KMS-11 (cell line): ENCODE results near the gene STAT5B.

Source experiments
- H2AFZ ChIP-seq: fragments of 200-600 bp; sonication (generic); 2 replicates; pipeline ENCODE4 v1.6.1; 2016; ENCODE audit warnings: antibody characterized with exemption, mixed run types, low read depth
- H3K27ac ChIP-seq: fragments of 200-600 bp; sonication (generic); 2 replicates; pipeline ENCODE4 v1.6.1; 2016; ENCODE audit warnings: mild to moderate bottlenecking, mixed run types
- H3K27me3 ChIP-seq: fragments of 200-600 bp; sonication (generic); 2 replicates; pipeline ENCODE4 v1.6.1; 2017; ENCODE audit warnings: mild to moderate bottlenecking, low read depth, mixed run types, moderate library complexity; ENCODE audit not compliant: insufficient read depth
- H3K36me3 ChIP-seq: fragments of 200-600 bp; sonication (generic); 2 replicates; pipeline ENCODE4 v1.6.1; 2017; ENCODE audit warnings: mild to moderate bottlenecking, mixed run types; ENCODE audit not compliant: insufficient read depth
- H3K4me1 ChIP-seq: fragments of 200-600 bp; sonication (generic); 2 replicates; pipeline ENCODE4 v1.6.1; 2016; ENCODE audit warnings: mild to moderate bottlenecking, low read depth, mixed run types; ENCODE audit not compliant: poor library complexity, severe bottlenecking
- H3K4me2 ChIP-seq: fragments of 200-600 bp; sonication (generic); 2 replicates; pipeline ENCODE4 v1.7.0; 2016; ENCODE audit warnings: mild to moderate bottlenecking, mixed run types
- H3K4me3 ChIP-seq: fragments of 200-600 bp; sonication (generic); IDR thresholded peaks from 2 replicates; pipeline ENCODE4 v1.6.1; 2017; ENCODE audit warnings: low read depth, low read length, mixed read lengths; ENCODE audit not compliant: insufficient read depth
- H3K79me2 ChIP-seq: fragments of 200-600 bp; sonication (generic); 2 replicates; pipeline ENCODE4 v1.6.1; 2016; ENCODE audit warnings: low read depth, mixed run types; ENCODE audit not compliant: insufficient read depth
- H3K9ac ChIP-seq: fragments of 200-600 bp; sonication (generic); 2 replicates; pipeline ENCODE4 v1.6.1; 2016; ENCODE audit warnings: mild to moderate bottlenecking, mixed run types
- H4K20me1 ChIP-seq: fragments of 200-600 bp; sonication (generic); 2 replicates; pipeline ENCODE4 v1.6.1; 2016; ENCODE audit warnings: mild to moderate bottlenecking, mixed run types; ENCODE audit not compliant: insufficient read depth
- CTCF ChIP-seq: fragments of 200-600 bp; sonication (generic); conservative IDR thresholded peaks from 2 replicates; pipeline ENCODE4 v1.6.1; 2017; ENCODE audit warnings: low read depth, mild to moderate bottlenecking, antibody characterized with exemption, low read length, moderate library complexity, mixed read lengths

The STAT5B gene

GRCh38 chr17:42309142-42309541 is 33.0 kb upstream of the STAT5B start:
- H2AFZ ChIP-seq, result no peak overlapping the region
- no peak overlapping the region for H3K4me3 ChIP-seq
- H3K9ac ChIP-seq, result no peak overlapping the region
- TF ChIP-seq CTCF, result no peak
- H3K79me2 ChIP-seq, result no peaks in the 10 kb centered on the region
- no peaks in the 10 kb centered on the region; the same call in 1 of the 2 replicates for H3K27me3 ChIP-seq
- no peak overlapping the region for H3K27ac ChIP-seq
- H3K4me1 ChIP-seq, result no peaks in the 10 kb centered on the region
- H3K4me2 ChIP-seq, result no peak overlapping the region
- H4K20me1 ChIP-seq, result no peaks in the 10 kb centered on the region
- no peaks in the 10 kb centered on the region for H3K36me3 ChIP-seq

- Histone ChIP-seq H3K79me2 (no peaks in the 10 kb centered on the region), H2AFZ (no peak overlapping the region), H4K20me1 (no peaks in the 10 kb centered on the region), H3K4me3 (no peak overlapping the region), H3K27me3 (no peaks in the 10 kb centered on the region; the same call in 1 of the 2 replicates), H3K27ac (no peak overlapping the region), H3K4me1 (no peaks in the 10 kb centered on the region), H3K4me2 (no peak overlapping the region), H3K9ac (no peak overlapping the region), H3K36me3 (no peaks in the 10 kb centered on the region)
- no peak for TF ChIP-seq CTCF
Observed at GRCh38 chr17:42308446-42308845, 32.3 kb upstream of the STAT5B start.

GRCh38 chr17:42307362-42307927 is 31.3 kb upstream of the STAT5B start:
- H3K79me2 ChIP-seq, result no peaks in the 10 kb centered on the region
- no peak overlapping the region for H3K9ac ChIP-seq
- TF ChIP-seq CTCF, result no peak
- no peak overlapping the region for H3K4me2 ChIP-seq
- no peaks in the 10 kb centered on the region; the same call in 1 of the 2 replicates for H3K27me3 ChIP-seq
- H4K20me1 ChIP-seq, result no peaks in the 10 kb centered on the region
- H3K4me3 ChIP-seq, result no peak overlapping the region
- H2AFZ ChIP-seq, result no peak overlapping the region
- no peaks in the 10 kb centered on the region for H3K4me1 ChIP-seq
- H3K36me3 ChIP-seq, result no peaks in the 10 kb centered on the region
- H3K27ac ChIP-seq, result no peak overlapping the region

GRCh38 chr17:42306385-42306667 is 30.1 kb upstream of the STAT5B start:
- H4K20me1 ChIP-seq, result no peaks in the 10 kb centered on the region
- H3K27me3 ChIP-seq, result no peaks in the 10 kb centered on the region; the same call in 1 of the 2 replicates
- no peaks in the 10 kb centered on the region for H3K36me3 ChIP-seq
- no peak overlapping the region for H3K27ac ChIP-seq
- TF ChIP-seq CTCF, result no peak
- H3K4me1 ChIP-seq, result no peaks in the 10 kb centered on the region
- H2AFZ ChIP-seq, result no peak overlapping the region
- no peaks in the 10 kb centered on the region for H3K79me2 ChIP-seq
- no peak overlapping the region for H3K4me2 ChIP-seq
- H3K4me3 ChIP-seq, result no peak overlapping the region
- no peak overlapping the region for H3K9ac ChIP-seq
